ENCODE measurements around the gene NKD2.

GRCh38 chr5:1073239-1074102, 64.9 kb downstream of the NKD2 start:
- TF ChIP-seq CEBPB (IDR thresholded peaks at IDR 0.05; ENCODE audit: low read depth) (no peak), CTCF (IDR thresholded peaks at IDR 0.05 in 2 of 3, conservative IDR thresholded peaks at IDR 0.05 in 1 of 3; ENCODE audit: borderline replicate concordance in 1 of 3, insufficient read depth in 1 of 3, low read depth in 2 of 3, low read length in 2 of 3) (no peak), EGR1 (IDR thresholded peaks at IDR 0.05; ENCODE audit: low read depth) (no peak)

All from HCT116 (cell line).